Stimulated activated memory B cell treated with anti-CD40 and anti-IgM and Interleukin-4, amounts not matched to agents 10 μg/mL and 1 μg/mL and 100 μg/mL, for 72 hours (primary cell): ENCODE results near the gene LIN54.
"Not testable (repeated sequence)": the region's sequence is repeated elsewhere in the genome, so short reads cannot be mapped to it uniquely, and the experiment has no call there.

Experiments
- ATAC-seq: fragments of 150-1000 bp; cut with Tn5 transposase; 2 replicates; pipeline ENCODE4 v1.10.0; 2021
- H3K27ac Mint-ChIP-seq: one replicate; pipeline ENCODE4 v1.8.0; 2022; ENCODE audit warnings: mild to moderate bottlenecking, mixed read lengths
- H3K27me3 Mint-ChIP-seq: one replicate; pipeline ENCODE4 v1.8.0; 2022; ENCODE audit warnings: mixed read lengths
- H3K36me3 Mint-ChIP-seq: one replicate; pipeline ENCODE4 v1.8.0; 2022; ENCODE audit warnings: mixed read lengths
- H3K4me1 Mint-ChIP-seq: one replicate; pipeline ENCODE4 v1.8.0; 2022; ENCODE audit warnings: mixed read lengths
- H3K4me3 Mint-ChIP-seq: one replicate; pipeline ENCODE4 v1.8.0; 2022; ENCODE audit warnings: mild to moderate bottlenecking, moderate library complexity, mixed read lengths
- H3K9me3 Mint-ChIP-seq: one replicate; pipeline ENCODE4 v1.8.0; 2022; ENCODE audit warnings: mixed read lengths

Gene LIN54

DNA sequence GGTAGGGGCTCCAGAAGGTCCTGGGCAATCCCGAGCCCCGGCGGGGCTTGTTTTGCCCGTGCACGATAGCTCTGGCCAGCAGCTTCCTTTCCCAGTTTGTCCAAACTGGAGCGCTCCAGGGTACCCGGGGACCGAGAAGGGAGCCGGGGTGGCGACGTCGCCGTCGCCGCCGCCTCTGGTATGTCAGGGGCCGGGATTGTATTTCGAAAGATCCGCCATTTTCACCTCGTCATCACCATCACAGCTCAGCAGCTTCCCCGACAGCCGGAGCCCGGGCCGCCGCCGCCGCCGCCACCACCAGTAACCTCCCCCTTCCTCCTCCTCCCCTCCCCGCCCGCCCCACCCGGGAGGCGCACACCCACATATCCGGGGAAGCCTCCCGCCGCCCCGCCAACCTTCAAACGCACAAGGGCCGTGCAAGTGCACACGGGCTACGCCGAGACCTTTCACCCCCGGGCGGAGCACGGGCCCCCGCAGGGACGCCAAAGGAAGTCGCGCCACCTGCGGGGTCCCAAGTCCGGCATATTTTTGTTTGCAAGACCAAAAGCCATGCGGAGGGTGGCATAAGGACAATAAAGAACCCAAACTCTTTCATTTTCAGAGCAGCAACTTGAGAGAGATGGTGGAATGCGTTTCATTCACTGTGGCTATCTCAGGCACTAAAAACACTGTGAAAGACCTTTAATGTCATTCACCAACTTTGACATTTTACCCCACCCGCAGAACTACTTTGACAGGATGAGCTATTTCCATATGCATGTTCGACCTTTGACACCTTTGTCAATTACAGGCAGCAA is at the start of gene LIN54:
TSS of gene LIN54 (minus strand) at position 302 of the 797 bp plus-strand sequence. CDS start 25,979 bp downstream, outside the sequence.
- Mint-ChIP-seq H3K36me3 (no peaks in the 10 kb centered on the region), H3K4me3 (peak within 1 kb of the TSS; percentile 98), H3K9me3 (no peaks in the 10 kb centered on the region), H3K4me1 (peaks cover 52% of the 10 kb centered on the region), H3K27me3 (no peaks in the 10 kb centered on the region), H3K27ac (peak within 1 kb of the TSS; percentile 100)
- peak; percentile 79 for ATAC-seq

- Mint-ChIP-seq H3K27ac (no peak overlapping the region), H3K4me1 (no peaks in the 10 kb centered on the region), H3K27me3 (no peaks in the 10 kb centered on the region), H3K4me3 (no peak overlapping the region), H3K9me3 (no peaks in the 10 kb centered on the region), H3K36me3 (peaks cover 41% of the 10 kb centered on the region)
- no peak for ATAC-seq
These were observed 44.3 kb upstream of the LIN54 start for GRCh38 chr4:83054928-83055327.

- not testable (repeated sequence) for H3K9me3 Mint-ChIP-seq, H3K4me3 Mint-ChIP-seq, H3K27me3 Mint-ChIP-seq, H3K4me1 Mint-ChIP-seq, ATAC-seq, H3K27ac Mint-ChIP-seq
- peaks cover 34% of the 10 kb centered on the region for H3K36me3 Mint-ChIP-seq
These were observed 38.2 kb upstream of the LIN54 start for GRCh38 chr4:83048781-83049180.

GRCh38 chr4:83046693-83047473 is 36.3 kb upstream of the LIN54 start:
- Mint-ChIP-seq H3K27me3 (no peaks in the 10 kb centered on the region), H3K36me3 (peaks cover 19% of the 10 kb centered on the region), H3K4me1 (no peaks in the 10 kb centered on the region), H3K4me3 (no peak overlapping the region), H3K9me3 (no peaks in the 10 kb centered on the region), H3K27ac (no peak overlapping the region)
- no peak for ATAC-seq

DNA sequence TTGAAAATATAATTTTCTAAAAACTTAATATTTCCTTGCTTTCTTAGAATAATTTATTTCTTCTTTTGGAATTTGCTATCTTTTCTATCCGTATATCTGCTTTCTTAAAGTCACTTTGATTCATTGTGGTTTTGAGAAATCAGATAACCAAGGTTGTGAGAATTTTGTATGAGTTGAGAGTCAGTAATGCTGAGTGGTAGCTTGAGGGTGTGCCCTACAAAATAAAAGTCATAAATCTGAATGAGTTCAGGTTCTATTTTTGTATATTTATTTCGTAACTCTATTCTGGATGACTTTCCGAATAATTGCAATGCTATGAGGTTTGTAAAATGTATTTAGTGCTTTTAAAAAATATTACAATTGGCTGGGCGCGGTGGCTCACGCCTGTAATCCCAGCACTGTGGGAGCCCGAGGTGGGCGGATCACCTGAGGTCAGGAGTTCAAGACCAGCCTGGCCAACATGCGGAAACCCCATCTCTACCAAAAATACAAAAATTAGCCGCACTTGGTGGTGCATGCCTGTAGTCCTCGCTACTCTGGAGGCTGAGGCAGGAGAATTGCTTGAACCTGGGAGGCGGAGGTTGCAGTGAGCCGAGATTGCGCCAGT is 33.3 kb upstream of the LIN54 start:
- no peak for ATAC-seq
- Mint-ChIP-seq H3K27ac (no peak overlapping the region), H3K4me1 (peaks cover 20% of the 10 kb centered on the region), H3K27me3 (no peaks in the 10 kb centered on the region), H3K36me3 (peaks cover 7% of the 10 kb centered on the region), H3K9me3 (no peaks in the 10 kb centered on the region), H3K4me3 (no peak overlapping the region)

DNA sequence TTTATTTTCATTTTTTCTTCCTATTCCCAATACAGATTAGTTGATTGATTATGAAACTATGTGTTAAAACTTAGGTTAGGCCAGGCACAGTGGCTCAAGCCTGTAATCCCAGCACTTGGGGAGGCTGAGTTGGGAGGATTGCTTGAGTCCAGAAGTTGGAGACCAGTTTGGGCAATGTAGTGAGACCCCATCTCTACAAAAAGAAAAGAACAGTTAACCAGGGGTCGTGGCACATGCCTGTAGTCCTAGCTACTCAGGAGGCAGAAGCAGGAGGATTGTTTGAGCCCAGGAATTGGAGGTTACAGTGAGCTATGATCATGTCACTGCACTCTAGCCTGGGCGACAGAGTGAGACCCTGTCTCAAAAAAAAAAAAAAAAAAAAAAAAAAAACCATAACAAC is 32.5 kb upstream of the LIN54 start:
- H3K9me3 Mint-ChIP-seq, ATAC-seq, H3K4me3 Mint-ChIP-seq, H3K27ac Mint-ChIP-seq, H3K36me3 Mint-ChIP-seq, H3K27me3 Mint-ChIP-seq: not testable (repeated sequence)
- peaks cover 27% of the 10 kb centered on the region for H3K4me1 Mint-ChIP-seq

DNA sequence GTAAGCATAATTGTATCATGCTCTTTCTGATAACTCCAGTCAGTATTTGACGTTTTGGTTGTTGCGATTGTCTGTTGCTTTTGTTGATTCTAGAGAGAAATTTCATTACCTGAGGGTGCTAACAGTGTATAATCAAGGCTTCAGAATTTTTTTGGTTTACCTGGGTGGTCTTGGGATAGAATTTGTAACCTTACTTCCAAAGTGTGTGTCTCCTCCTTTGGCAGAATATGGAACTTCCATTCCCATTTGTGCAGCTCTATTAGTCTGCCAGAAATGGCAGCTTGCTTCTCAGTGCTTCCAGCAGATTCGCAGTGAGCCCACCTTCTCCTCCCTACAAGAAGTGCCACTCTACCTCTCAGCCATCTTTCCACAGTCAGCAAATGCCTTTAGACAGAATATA is 29.6 kb upstream of the LIN54 start:
- Mint-ChIP-seq H3K4me3 (no peak overlapping the region), H3K36me3 (peaks cover 7% of the 10 kb centered on the region), H3K9me3 (no peaks in the 10 kb centered on the region), H3K4me1 (peaks cover 46% of the 10 kb centered on the region), H3K27me3 (no peaks in the 10 kb centered on the region), H3K27ac (no peak overlapping the region)
- ATAC-seq, result no peak

DNA sequence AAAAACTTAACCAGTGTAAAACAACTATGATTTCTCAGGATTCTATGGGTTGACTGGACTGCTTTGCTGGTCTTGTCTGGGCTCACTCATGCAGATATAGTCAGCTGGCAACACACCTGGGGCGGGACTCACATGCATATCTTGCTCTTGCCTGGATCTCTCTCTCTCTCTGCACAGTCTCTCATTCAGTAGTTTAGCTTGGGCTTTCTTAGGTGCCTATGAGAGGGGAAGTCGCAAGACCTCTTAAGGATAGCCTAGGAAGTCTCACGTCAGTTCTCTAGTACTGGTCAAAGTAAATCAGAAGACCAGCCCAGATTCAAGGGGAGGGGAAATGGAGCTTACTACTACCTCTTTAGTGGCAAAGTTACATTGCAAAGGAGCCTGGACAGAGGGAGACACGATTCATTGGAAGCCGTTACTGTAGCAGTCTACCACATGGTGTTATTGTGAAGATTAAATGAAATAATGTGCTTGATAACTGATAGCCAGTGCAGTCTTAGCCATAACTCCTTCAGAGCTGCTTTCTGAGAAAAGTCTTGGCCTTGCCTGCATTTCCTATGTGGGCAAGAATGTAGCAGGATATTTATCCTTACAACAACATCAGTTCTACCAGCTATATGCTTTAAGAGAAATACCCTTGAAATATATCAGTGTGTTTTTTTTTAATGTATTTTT is 26.5 kb upstream of the LIN54 start:
- no peak for ATAC-seq
- Mint-ChIP-seq H3K27me3 (no peaks in the 10 kb centered on the region), H3K9me3 (no peaks in the 10 kb centered on the region), H3K27ac (no peak overlapping the region), H3K4me3 (no peak overlapping the region), H3K36me3 (peaks cover 7% of the 10 kb centered on the region), H3K4me1 (peaks cover 46% of the 10 kb centered on the region)

DNA sequence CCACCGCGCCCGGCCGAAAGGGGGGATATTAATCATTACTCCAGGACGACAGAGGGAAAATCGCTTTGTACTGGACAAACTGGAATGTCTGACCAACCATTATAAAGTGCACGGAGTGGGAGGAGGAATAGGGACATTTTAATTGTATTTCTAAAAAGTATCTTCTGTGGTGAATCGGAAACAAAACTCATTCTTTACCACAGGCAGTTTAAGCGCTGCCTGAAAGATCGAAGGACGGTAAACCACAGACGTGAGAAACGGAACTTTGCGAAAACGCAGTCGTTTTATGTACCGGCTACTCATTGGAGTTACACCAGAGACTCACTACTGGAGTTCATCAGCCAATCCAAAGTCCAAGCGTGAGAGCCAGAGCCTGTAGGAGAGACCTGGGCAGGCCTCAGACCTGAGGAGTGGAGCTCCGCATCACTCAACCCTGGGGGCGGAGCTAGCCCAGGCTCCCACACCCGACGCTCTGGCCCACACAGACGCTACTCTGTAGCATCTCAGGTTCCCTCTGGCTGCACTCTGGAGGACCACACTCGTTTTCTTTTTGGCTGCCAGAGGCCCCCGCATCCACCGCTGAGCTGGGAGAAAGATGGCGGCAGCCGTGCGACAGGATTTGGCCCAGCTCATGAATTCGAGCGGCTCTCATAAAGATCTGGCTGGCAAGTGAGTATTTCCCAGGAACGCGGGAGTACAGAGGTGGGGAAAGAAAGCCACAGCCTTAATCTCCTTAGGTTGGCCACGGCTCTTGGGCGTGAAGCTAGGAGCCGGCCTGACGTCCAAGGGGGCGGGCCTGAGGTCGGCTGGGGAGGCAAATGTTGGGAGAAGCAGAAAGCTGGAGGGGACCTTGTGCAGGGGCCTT is 24.2 kb upstream of the LIN54 start, which contains the start of gene COPS4:
TSS of gene COPS4 (plus strand) at position 554 of the 865 bp plus-strand sequence. CDS start at position 596, 42 bp downstream.
- Mint-ChIP-seq H3K27ac (peak within 1 kb of the TSS; percentile 90), H3K27me3 (no peaks in the 10 kb centered on the region), H3K9me3 (no peaks in the 10 kb centered on the region), H3K4me3 (peak within 1 kb of the TSS; percentile 99), H3K4me1 (peaks cover 36% of the 10 kb centered on the region), H3K36me3 (no peaks in the 10 kb centered on the region)
- ATAC-seq, result peak; percentile 100

DNA sequence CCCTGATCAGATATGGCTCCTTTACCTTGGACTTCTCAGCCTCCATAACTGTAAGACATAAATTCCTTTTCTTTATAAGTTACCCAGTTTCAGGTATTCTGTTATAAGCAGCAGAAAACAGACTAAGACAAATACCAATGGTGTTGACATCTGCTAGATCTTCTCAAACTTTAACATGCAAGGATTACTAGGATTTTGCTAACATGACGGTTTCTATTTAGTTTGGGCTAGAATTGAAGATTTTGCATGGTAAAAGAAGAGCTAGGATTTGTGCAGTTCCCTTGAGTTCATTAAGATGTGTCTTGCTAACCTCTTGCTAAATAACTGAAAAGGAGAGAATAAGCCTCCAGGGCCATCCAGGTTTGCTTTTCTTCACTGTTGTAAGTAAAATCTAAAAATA is 19.1 kb upstream of the LIN54 start:
- Mint-ChIP-seq H3K36me3 (no peaks in the 10 kb centered on the region), H3K4me3 (no peak overlapping the region), H3K27me3 (no peaks in the 10 kb centered on the region), H3K4me1 (peaks cover 15% of the 10 kb centered on the region), H3K9me3 (peaks cover 6% of the 10 kb centered on the region), H3K27ac (no peak overlapping the region)
- no peak for ATAC-seq

GRCh38 chr4:83028976-83029375 is 18.4 kb upstream of the LIN54 start:
- Mint-ChIP-seq H3K9me3 (peaks cover 6% of the 10 kb centered on the region), H3K27ac (no peak overlapping the region), H3K27me3 (no peaks in the 10 kb centered on the region), H3K36me3 (no peaks in the 10 kb centered on the region), H3K4me3 (no peak overlapping the region), H3K4me1 (peaks cover 15% of the 10 kb centered on the region)
- no peak for ATAC-seq

GRCh38 chr4:83025563-83025962 is 14.9 kb upstream of the LIN54 start:
- Mint-ChIP-seq H3K27ac (peak overlapping the region; percentile 82), H3K4me3 (peak overlapping the region; percentile 67), H3K27me3 (no peaks in the 10 kb centered on the region), H3K9me3 (peaks cover 9% of the 10 kb centered on the region), H3K4me1 (peaks cover 15% of the 10 kb centered on the region), H3K36me3 (no peaks in the 10 kb centered on the region)
- ATAC-seq, result no peak

- peaks cover 15% of the 10 kb centered on the region for H3K4me1 Mint-ChIP-seq
- H3K27me3 Mint-ChIP-seq, result no peaks in the 10 kb centered on the region
- H3K36me3 Mint-ChIP-seq, result no peaks in the 10 kb centered on the region
- no peak for ATAC-seq
- peaks cover 9% of the 10 kb centered on the region for H3K9me3 Mint-ChIP-seq
- no peak overlapping the region for H3K4me3 Mint-ChIP-seq
- no peak overlapping the region for H3K27ac Mint-ChIP-seq
These were observed 13.6 kb upstream of the LIN54 start for GRCh38 chr4:83024233-83024632.

DNA sequence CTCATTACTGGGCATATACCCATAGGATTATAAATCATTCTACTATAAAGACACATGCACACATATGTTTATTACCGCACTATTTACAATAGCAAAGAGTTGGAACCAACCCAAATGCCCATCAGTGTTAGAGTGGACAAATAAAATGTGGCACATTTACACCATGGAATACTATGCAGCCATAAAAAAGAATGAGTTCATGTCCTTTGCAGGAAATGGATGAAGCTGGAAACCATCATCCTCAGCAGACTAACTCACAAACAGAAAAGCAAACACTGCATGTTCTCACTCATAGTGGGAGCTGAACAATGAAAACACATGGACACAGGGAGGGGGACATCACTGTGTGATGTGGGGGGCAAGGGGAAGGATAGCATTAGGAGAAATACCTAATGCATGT is 13.0 kb upstream of the LIN54 start:
- not testable (repeated sequence) for H3K36me3 Mint-ChIP-seq, H3K4me3 Mint-ChIP-seq, H3K27me3 Mint-ChIP-seq, ATAC-seq, H3K9me3 Mint-ChIP-seq, H3K27ac Mint-ChIP-seq
- peaks cover 15% of the 10 kb centered on the region for H3K4me1 Mint-ChIP-seq
